WI38 (cell line): ENCODE data around the gene PGAM2.

Experiments
- H3K4me3 ChIP-seq: 2 replicates; pipeline ENCODE4 v1.5.1; 2011; ENCODE audit warnings: low read depth, mild to moderate bottlenecking, control low read depth, low read length
- CTCF ChIP-seq: IDR thresholded peaks from 2 replicates; pipeline ENCODE4 v1.5.1; 2012; ENCODE audit warnings: low read depth, mild to moderate bottlenecking, control low read depth, low read length

The PGAM2 gene

DNA sequence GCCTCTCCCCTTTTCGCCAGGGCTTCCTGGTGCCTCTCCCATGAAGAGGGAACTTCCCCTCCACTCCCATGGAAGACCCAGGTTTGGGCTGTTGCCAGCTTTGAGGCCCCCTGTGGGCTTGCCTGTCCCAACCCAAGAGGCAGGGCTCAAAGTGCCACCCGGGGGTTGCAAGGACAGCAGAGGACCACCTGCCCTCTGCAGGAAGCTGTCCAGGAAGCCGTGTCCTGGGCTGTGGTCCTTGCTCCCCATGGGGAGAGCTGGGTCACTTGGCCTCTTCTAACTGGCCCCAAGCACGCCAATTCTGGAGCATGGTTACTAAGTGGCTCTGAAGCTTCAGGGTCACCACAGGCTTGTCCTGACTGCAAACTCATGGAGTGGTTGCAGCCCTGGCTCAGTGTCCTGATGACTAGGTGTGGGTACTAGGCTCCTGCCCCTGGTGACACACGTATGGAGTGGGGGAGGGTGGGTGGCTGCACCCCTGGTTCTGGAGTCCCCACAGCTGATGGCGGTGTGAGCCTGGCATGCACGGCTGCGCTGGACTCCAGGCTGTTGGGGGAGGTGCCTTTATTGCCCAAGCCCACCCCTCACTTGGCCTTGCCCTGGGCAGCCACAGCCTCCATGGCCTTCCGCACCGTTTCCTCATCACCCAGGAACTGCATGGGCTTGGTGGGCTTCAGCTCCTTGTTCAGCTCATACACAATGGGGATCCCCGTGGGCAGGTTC, 3.0 kb downstream of the PGAM2 start:
- no peak overlapping the region for H3K4me3 ChIP-seq
- no peak for TF ChIP-seq CTCF

DNA sequence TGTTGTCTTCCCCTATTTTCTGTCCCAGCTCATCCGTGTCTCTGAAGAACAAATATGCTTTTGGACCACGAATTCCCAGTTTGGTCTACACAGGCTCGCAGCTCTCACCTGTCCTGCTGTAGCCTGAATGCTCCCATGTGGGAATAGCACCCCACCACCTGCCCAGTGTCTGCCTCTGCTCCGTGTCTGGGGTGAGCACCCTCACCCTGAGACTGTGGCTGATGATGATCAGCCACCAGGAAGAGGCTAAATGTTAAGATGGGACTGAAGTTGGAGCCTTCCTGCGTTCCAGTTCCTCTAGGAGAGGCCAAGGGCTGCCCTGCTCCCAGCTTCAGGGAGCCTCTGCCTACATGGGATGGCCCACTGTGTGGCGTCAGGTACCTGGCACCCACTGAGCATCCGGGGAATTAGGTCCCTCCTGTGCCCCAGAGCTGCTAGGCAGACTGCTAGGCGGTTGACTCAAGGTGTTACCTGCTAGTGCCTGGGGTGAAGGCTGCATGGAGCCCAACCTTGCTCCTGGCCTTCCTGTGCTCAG, 3.7 kb downstream of the PGAM2 start:
- TF ChIP-seq CTCF = no peak

GRCh38 chr7:44060948-44061644, 4.3 kb downstream of the PGAM2 start:
- TF ChIP-seq CTCF = no peak
- no peak overlapping the region for H3K4me3 ChIP-seq

More for the DNA sequence above, 3.7 kb downstream of the PGAM2 start:
- H3K4me3 ChIP-seq = no peak overlapping the region

GRCh38 chr7:44060091-44060947, 5.0 kb downstream of the PGAM2 start:
- no peak overlapping the region for H3K4me3 ChIP-seq
- TF ChIP-seq CTCF = no peak

DNA sequence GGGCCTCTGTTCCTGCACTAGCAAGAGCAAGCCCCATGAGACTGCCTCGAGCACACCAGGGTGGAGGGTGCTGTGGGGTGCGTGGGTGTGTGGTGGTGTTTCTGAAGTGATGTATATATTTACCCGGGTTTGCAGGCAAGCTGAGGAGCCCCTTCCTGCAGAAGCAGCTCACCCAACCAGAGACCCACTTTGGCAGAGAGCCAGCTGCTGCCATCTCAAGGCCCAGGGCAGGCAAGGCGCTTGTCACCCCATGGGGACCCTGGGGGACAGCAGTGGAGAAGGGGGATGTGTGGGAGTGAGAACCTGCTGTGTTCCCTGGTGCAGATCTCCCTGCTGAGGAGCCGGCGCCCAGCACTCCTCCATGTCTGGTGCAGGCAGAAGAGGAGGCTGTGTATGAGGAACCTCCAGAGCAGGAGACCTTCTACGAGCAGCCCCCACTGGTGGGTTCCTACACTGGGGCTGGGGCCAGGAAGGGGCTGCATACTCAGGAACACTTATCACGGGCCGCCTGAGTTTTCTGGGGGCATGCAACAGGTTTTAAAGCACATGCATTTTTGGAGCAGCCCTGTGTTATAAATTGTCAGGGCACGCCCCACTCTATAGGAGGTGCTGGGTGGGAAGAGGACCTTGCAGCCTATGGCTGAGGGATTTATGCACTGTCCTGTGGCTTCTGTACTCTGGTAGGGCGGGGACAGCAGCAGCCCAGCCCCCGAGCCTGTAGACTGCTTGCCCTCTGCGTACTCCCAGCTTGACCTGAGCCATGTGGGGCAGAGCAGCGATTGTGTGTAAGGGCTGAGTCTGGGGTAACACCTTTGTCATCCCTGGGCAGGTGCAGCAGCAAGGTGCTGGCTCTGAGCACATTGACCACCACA, 5.9 kb downstream of the PGAM2 start:
- TF ChIP-seq CTCF = no peak
- no peak overlapping the region for H3K4me3 ChIP-seq

DNA sequence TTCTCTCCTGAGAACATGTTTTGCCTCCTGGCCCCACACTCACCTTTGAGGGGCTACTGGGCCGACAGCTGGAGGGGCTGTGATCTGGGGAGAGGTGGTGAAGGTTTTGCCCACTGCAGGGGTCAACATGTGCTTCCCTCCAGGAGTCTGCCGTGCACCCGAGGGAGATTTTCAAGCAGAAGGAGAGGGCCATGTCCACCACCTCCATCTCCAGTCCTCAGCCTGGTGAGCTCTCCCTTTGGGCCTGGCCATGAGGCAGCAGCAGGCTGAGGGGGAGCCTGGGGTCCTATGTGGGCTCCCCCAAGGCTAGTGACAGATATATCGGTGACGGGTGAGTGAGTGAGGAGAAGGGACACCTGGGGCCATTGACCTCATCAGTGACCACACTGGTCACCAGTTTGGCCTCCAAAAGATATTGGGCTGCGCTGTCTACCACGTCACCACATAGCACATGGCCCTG, 6.6 kb downstream of the PGAM2 start:
- H3K4me3 ChIP-seq = no peak overlapping the region
- TF ChIP-seq CTCF = no peak
